Measurements from ENCODE around the gene PDIA4.
"Not testable (repeated sequence)": the region's sequence is repeated elsewhere in the genome, so short reads cannot be mapped to it uniquely, and the experiment has no call there.

The PDIA4 gene, protein sequence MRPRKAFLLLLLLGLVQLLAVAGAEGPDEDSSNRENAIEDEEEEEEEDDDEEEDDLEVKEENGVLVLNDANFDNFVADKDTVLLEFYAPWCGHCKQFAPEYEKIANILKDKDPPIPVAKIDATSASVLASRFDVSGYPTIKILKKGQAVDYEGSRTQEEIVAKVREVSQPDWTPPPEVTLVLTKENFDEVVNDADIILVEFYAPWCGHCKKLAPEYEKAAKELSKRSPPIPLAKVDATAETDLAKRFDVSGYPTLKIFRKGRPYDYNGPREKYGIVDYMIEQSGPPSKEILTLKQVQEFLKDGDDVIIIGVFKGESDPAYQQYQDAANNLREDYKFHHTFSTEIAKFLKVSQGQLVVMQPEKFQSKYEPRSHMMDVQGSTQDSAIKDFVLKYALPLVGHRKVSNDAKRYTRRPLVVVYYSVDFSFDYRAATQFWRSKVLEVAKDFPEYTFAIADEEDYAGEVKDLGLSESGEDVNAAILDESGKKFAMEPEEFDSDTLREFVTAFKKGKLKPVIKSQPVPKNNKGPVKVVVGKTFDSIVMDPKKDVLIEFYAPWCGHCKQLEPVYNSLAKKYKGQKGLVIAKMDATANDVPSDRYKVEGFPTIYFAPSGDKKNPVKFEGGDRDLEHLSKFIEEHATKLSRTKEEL

DNA sequence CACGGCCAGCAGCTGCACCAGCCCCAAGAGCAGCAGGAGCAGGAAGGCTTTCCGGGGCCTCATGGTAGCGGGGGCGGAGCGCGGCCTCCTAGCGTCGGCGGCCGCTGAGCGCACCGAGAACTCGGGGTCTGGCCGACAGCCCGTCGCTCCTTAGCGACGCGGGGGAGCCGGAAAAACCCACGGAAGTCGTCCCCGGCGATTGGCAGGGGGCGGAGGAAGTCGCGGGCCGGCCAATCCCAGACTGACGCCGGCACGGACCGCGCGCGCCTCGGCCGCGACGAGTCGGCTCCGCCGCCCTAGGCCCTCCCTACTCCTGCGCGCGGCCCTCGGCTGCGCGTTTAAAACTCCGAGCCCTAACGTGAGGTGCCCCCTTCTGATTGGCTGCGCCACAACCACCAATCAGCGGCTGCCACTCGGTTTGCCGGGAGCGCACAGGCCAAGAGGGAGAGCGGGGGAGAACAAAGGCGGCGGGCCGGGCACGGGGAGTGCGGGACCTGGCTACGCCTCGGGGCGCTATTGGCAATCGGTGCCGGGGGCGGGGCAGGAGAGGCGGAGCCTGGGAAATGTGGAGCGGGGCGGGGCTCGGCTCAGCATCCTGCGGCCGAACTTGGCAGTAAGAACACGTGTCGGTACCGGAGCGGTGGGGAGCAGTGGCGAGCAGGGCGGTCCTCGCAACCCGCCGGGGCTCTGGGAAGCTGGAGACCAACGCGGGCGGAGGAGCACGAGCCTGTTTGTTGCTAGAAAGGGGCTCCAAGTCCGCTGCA is at the start of gene PDIA4:
Gene PDIA4, minus strand, starts transcription at position 160 of the 764 bp plus-strand sequence. Its CDS starts 97 bp downstream, at position 63.
- DNase-seq (ENCODE audit: low read depth in 2 of 3, low spot score in 1 of 3): peak; percentile 99 to 100 (median 100)

DNA sequence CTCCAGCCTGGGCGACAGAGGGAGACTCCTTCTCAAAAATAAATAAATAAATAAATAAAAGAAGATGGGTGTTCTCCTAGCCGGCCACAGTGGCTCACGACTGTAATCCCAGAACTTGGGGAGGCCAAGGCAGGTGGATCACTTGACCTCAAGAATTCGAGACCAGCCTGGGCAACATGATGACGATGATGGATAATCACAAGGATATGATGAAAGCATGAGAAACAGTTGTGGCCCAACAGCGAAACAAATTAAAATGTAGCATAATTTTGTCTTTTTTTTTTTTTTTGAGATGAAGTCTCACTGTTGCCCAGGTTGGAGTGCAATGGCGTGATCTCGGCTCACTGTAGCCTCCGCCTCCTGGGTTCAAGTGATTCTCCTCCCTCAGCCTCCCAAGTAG is 49.3 kb upstream of the PDIA4 start:
- no peak for DNase-seq (ENCODE audit: low read depth in 2 of 3, low spot score in 1 of 3)

DNA sequence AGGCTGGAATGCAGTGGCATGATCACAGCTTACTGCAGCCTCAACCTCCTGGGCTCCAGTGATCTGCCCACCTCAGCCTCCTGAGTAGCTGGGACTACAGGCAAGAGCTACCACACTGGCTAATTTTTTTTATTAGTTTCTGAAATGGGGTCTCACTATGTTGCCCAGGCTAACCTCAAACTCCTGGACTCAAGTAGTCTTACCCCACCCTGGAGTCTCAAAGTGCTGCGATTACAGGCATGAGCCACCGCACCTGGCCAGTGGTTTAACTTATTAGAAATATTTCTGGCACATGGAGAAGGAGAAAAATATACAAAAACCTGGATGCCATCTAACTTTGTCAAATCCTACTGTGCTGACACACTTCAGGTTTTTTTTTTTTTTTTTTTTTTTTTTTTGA is 47.0 kb upstream of the PDIA4 start:
- DNase-seq (ENCODE audit: low read depth in 2 of 3, low spot score in 1 of 3): no peak

DNA sequence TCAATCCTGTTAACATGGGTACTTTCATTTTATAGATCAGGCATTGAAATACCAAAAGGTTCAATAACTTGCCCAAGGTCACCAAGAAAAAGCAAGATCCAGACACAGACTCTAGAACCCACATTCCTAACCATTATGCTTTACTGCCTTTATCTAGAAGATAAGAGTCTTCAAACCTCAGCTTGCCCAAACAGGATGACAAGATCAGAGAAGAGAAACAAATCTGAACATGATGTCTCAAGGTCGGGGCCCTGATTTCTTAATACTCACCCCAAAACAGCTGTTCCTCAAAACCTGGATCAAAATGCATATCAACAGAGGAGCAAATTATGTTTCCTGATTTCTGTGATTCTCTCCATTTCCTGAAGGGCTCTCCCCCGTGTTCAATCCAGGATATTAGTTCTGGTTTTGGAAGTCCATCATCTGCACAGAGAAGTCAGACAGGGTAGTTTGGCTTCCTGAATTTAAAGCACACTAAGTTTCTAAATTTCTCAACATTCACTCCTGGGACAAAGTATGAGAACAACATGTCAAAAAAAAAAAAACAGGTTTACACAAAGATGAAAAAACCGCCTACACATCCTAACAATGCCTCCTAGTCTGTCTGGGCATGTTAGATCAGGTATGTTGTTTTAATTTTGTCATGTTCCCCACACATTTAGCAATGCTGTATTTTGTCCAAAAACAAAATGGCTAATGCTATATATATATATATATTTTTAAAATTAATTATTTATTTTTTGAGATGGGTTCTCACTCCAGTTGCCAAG is 46.0 kb upstream of the PDIA4 start:
- DNase-seq (ENCODE audit: low read depth in 2 of 3, low spot score in 1 of 3): no peak

DNA sequence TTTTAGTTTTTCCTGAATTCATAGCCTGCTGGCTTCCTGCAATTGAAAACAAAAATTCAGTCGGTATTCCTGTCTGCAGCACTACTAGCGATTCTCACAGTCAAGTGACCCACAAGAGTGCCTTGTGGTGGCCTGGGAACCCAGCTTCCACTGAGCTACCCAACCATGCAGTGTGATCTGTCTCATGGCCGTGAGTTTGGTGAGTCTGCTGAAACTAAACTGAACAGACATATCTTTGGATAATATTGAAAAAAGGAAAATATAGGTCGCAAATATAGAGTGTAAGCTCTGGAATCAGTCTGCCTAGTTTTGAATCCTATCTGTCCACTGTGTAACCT is 44.1 kb upstream of the PDIA4 start:
- no peak for DNase-seq (ENCODE audit: low read depth in 2 of 3, low spot score in 1 of 3)

DNA sequence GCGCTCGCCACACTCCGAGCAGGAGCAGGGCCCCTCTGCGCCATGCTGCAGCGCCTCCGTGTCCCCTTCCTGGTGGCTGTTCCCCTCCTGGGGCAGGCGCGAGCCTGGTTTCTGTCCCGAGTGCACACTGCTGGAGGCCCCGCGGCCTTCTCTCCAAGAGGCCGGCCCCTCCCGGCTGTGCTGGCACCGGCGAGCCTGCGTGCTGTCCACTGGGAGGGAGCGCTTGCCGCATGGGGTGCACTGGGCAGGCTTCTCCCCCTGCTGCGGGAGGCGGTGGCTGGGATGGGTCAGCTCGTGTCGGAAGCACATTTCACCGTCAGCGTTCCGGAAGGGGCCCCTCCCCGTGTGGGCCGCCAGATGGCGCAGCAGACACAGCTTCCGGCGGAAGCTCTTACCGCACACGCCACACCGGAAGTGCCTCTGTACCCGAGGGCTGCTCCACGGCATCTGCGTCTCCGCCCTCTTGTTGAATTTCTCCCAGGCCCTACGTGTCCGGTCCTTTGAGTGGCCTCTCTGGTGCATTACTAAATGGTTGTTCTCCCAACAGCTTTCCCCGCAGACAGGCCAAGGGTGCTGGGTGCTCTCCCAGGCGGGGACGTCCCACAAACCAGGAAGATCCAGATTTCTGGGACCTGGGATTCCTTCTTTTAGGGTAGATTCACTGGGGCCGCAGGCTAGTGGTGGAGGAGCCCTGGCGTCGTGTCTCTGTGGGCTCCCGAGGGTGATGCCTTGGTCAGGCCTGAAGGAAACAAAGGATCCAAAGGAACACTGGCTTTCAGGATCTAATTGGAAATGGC is 43.5 kb upstream of the PDIA4 start:
- DNase-seq (ENCODE audit: low read depth in 2 of 3, low spot score in 1 of 3): peak in 2 of 3 donors; percentile 35 to 44

DNA sequence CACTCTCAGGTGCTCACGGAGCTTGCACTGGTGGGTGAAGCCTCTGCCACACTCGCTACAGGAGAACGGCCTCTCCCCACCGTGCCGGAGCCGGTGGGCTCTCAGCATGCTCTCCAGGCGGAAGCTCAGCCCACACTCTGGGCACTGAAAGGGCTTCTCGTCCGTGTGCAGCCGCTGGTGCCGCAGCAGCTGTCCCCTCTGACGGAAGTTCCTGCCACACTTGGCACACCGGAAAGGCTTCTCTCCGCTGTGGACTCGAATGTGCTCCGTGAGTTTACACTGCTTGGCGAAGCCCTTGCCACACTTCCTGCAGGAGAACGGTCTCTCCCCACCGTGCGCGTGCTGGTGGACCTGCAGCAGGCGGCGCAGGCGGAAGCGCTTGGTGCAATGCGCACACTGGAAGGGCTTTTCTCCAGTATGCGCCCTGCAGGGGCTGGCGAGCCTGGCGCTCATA is 42.9 kb upstream of the PDIA4 start:
- DNase-seq (ENCODE audit: low read depth in 2 of 3, low spot score in 1 of 3): no peak

DNA sequence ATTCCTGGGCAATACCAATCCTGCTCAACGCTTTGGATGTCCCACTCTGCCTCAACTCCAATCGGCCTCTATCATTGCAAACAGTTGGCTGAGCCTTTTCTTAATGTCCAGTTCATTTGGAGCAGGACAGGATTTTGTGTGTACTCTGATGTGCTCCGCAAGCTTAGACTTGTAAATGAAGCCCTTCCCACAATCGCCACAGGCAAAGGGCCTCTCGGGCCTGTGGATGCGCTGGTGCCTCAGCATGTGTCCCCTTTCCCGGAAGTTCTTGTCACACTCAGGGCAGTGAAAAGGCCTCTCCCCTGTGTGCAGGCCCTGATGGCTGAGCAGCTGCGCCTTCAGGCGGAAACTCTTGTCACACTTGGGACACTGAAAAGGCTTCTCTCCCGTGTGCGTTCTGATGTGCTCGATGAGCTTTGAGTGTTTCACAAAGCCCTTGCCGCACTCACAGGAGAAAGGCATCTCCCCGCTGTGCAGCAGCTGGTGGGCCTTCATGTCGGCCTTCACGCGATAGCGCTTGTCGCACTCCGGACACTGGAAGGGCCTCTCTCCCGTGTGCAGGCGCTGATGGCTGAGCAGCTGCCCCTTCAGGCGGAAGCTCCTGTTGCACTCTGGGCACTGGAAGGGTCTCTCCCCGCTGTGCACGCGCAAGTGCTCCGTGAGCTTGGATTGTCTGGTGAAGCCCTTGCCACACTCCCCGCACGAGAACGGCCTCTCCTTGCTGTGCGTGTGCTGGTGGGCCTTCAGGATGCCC is 42.2 kb upstream of the PDIA4 start:
- no peak for DNase-seq (ENCODE audit: low read depth in 2 of 3, low spot score in 1 of 3)

DNA sequence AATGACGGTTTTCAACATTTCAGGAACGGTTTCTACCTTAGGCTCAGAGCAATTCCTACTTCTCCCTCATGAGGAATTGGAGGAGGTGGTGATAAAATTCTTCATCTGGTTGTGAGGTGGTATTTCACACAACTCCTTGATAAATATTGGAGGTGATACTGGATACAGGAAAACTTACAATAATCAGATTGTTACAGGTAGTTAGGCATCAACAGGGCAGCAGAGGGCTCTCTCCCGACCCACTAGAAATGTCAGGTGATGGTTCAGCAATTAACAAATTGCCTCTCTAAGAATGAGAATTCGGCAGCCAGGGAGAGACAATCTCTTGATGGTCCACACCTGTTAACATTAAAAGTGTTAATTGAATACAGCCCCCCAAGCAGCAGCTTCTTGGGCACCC is 39.6 kb upstream of the PDIA4 start:
- no peak for DNase-seq (ENCODE audit: low read depth in 2 of 3, low spot score in 1 of 3)

DNA sequence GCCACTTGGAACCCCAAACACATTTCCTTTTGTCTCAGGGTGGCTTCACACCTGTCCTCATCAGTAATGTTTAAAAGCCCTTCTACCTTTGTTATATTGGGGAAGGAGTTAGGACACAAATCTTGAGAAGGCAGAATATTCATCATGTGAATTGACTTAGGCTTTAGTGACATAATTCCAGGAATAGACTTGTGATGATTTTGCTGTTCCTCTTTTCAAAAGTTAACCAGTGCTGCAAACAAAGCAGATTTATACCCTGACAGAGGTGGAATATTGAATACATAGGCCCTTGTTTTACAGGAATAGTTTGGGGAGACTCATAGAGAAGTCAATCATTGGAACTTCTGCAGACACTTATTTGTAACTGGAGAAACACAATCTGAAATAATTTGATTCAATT is 35.2 kb upstream of the PDIA4 start:
- no peak for DNase-seq (ENCODE audit: low read depth in 2 of 3, low spot score in 1 of 3)

DNA sequence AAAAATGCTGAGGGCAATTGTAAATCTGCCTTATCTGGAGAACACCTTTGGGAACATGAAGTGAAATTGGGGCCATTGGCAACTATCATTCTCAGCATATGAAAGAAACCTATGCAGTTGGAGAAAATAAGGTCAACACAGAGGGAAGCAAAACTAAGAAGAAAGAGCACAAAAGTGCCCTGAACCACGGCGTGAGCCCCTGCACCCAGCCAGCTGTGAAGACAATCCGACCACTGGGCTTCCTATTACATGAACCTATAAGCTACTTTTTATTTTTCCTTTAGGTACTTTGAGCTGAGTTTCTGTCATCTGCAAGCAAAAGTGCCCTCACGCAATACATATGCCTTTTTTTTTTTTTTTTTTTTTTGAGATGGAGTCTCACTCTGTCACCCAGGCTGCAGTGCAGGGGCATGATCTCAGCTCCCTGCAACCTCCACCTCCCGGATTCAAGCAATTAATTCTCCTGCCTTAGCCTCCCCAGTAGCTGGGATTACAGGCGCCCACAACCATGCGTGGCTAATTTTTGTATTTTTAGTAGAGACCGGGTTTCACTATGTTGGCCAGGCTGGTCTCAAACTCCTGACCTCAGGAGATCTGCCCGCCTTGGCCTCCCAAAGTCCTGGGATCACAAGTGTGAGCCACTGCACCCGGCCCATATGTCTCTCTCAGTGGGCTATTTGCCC is 34.1 kb upstream of the PDIA4 start:
- DNase-seq (ENCODE audit: low read depth in 2 of 3, low spot score in 1 of 3): not testable (repeated sequence)

DNA sequence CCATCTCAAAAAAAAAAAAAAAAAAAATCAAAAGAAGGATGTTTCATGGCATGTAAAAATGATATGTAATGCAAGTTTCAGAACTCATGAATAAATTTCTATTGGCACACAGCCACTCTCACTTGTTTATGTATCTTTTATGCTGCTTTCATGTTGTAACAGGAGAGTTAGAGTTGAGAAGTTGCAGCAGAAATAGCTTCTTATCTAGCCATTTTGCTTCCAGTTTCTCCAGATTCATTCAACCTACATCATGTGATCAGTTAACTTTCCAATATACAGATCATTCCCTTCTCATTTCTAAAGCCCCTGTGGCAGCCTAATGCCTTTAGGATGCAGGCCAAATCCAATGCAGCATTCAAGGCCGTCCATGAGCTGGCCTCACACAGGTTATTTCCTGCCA is 31.9 kb upstream of the PDIA4 start:
- no peak for DNase-seq (ENCODE audit: low read depth in 2 of 3, low spot score in 1 of 3)

DNA sequence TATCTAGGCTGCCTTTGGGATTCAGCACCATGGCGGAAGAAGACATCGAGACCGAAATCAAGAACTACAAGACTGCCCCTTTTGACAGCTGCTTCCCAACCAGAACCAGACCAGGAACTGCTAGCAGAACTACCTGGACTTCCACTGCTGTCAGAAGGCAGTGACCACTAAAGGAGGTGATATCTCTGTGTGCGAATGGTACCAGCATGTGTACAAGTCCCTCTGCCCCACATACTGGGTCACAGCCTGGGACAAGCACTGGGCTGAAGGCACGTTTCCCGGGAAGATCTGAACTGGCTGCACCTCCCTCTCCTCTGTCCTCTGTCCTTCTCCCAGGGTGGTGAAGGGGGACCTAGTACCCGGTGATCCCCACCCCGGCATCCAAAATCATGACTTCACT is 25.6 kb upstream of the PDIA4 start:
- DNase-seq (ENCODE audit: low read depth in 2 of 3, low spot score in 1 of 3): no peak

DNA sequence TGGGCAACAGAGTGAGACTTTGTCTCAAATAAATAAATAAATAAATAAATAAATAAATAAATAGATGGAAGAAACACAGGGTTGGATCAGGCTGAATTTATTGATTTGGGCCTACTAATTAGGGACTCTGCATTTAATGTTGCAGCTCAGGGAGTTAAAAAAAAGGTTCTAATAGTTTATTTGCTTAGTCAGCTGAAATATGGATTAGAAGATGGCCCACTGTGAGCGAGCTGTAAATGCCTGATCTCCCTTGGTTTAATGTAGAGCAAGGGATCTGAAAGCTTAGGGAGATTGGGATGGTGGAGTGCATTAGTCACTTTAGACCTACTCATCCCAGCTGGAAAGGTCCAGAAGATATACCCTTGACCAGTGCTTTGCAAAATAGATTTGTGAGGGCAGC is 25.1 kb upstream of the PDIA4 start:
- DNase-seq (ENCODE audit: low read depth in 2 of 3, low spot score in 1 of 3): no peak

DNA sequence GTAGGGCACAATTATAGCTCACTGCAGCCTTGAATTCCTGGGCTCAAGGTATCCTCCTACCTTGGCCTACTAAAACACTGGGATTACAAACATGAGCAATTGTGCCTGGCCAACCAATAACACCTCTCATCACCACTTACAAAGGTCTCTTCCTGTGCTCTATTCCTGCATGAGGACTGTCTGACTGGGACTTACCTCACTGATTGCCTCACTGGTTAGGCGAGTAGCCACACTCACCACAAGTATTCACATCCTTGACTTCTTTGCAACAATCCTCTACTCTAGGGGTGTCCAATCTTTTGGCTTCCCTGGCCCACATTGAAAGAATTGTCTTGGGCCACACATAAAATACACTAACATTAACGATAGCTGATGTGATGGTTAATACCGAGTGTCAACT is 22.6 kb upstream of the PDIA4 start:
- no peak for DNase-seq (ENCODE audit: low read depth in 2 of 3, low spot score in 1 of 3)

DNA sequence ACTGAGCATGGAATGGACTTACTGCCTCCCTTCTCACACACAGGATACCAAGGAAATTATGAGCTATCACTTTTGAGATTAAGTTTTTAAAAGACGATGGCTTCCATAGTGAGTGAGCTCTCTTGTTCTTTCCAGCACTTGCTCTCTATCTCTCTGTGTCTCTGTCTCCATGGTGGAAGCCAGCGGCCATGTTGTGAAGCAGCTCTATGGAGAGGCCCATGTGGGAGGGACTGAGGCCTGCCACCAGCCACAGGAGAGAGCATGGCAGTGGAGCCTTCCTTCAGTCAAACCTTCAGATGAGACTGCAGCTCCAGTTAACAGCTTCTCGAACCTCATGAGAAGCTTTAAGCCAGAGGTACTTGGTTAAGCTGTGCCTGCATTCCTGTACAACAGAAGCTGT is 20.5 kb upstream of the PDIA4 start:
- no peak for DNase-seq (ENCODE audit: low read depth in 2 of 3, low spot score in 1 of 3)

DNA sequence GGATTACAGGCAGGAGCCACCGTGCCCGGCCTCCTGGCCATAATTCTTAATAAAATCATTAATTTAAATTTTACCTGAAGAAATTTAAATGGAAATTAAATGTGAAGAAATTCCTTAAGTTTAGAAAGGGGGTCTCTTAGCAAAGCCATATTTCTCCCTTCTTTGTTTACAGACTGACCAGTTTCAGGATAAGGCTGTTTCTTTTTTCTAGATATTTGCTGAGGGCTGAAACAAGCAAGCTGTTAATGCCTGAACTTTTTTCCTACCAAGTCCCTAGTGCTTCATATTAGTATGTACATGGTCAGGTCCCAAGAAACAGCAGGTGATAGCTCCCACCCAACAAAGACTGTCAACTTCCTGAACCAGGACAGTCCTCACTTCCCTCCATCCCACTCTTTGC is 18.1 kb upstream of the PDIA4 start:
- DNase-seq (ENCODE audit: low read depth in 2 of 3, low spot score in 1 of 3): no peak

DNA sequence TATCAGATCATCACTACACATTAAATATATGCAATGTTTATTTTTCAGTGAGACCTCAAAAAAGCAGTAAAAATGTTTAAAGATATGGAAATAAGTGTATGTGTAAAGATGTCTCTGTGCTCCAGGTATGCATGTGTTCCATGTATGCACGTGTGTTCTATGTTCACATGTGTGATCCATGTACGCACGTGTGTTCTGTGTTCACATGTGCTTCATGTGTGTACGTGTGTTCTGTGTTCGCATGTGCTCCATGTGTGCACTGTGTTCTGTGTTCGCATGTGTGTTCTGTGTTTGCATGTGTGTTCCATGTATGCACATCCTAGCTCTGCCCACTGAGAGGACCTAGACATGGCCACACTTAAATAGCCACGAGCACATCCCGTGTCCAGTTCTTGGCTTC is 15.6 kb upstream of the PDIA4 start:
- no peak for DNase-seq (ENCODE audit: low read depth in 2 of 3, low spot score in 1 of 3)

DNA sequence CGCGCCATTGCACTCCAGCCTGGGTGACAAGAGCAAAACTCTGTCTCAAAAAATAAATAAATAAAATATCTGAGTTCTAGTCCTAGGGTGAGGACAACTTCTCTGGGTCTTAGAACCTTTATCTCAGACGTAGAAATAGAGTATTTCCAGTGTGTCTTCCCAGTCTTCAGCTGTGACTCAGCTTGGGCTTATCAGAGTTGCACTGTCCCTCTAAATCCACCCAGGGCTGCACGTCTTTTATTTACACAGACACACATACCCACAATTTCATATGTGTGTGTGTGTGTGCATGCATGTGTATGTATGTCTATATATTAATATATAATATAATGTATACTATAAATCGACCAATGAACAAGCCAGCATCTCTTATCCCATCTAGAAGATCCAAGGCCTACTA is 13.0 kb upstream of the PDIA4 start:
- DNase-seq (ENCODE audit: low read depth in 2 of 3, low spot score in 1 of 3): no peak
